ENCODE measurements around the gene PLCD3. TPM values are rescaled to one million over a fixed set of nuclear protein-coding genes. Genes with fewer than 3 reads are reported as not detected.

Gene PLCD3
- total RNA-seq, 1 experiment from 2014 or later, result 35.1 TPM

DNA sequence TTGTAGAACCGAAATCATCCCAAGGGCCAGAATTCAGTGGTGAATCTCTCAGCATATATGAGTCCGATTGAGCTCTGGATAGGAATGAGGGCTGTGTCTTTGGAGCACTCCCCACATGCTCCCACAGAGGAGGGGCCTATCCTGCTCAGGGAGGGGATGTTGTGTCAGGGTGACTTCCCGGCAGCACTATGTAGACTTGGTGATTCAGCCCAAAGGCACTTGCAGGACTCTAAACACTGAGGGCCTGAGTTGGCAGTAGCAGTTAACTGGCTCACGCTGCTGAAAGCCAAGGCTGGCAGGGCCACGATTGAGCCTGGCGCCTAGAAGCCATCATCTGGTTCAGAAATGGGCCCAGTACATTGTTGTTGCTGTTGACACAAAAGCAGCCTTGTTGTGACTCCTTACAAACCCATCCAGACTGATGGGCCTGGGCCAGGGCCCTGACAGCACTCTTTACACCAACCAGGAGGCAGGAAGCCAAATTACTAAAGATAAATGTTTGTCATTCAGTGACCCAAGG, 39.3 kb downstream of the PLCD3 start:
- TF ChIP-seq EZH2phosphoT487 (IDR thresholded peaks at IDR 0.05; ENCODE audit: borderline replicate concordance, low read length) (no peak), EZH2 (IDR thresholded peaks at IDR 0.05; ENCODE audit: low read length, unreplicated experiment) (no peak)
- TF ChIP-seq, protein P1, sequence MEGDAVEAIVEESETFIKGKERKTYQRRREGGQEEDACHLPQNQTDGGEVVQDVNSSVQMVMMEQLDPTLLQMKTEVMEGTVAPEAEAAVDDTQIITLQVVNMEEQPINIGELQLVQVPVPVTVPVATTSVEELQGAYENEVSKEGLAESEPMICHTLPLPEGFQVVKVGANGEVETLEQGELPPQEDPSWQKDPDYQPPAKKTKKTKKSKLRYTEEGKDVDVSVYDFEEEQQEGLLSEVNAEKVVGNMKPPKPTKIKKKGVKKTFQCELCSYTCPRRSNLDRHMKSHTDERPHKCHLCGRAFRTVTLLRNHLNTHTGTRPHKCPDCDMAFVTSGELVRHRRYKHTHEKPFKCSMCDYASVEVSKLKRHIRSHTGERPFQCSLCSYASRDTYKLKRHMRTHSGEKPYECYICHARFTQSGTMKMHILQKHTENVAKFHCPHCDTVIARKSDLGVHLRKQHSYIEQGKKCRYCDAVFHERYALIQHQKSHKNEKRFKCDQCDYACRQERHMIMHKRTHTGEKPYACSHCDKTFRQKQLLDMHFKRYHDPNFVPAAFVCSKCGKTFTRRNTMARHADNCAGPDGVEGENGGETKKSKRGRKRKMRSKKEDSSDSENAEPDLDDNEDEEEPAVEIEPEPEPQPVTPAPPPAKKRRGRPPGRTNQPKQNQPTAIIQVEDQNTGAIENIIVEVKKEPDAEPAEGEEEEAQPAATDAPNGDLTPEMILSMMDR (conservative IDR thresholded peaks at IDR 0.05; ENCODE audit: low read depth, low read length), result no peak
- Histone ChIP-seq H3F3A (ENCODE audit: low read length, unreplicated experiment) (peaks cover 16% of the 10 kb centered on the region), H3K27me3 (ENCODE audit: low read length) (no peaks in the 10 kb centered on the region), H3K4me2 (ENCODE audit: low read length) (peak overlapping the region; percentile 30), H3K9me2 (replicated peaks; ENCODE audit: low read length) (no peaks in the 10 kb centered on the region), H3K9ac (ENCODE audit: low read length) (peak overlapping the region; percentile 6), H3K79me2 (ENCODE audit: low read length) (peaks cover 8% of the 10 kb centered on the region; the same call in 1 of the 2 replicates), H4K20me1 (ENCODE audit: low read length) (no peaks in the 10 kb centered on the region), H3K27ac (ENCODE audit: low read length) (peak overlapping the region; percentile 59), H3K9me3 (ENCODE audit: low read length) (no peaks in the 10 kb centered on the region), H2AFZ (ENCODE audit: low read length) (no peak overlapping the region), H3K4me3 (ENCODE audit: low read length) (no peak overlapping the region), H3K36me3 (ENCODE audit: low read depth, low read length) (peaks cover 69% of the 10 kb centered on the region), H3K4me1 (ENCODE audit: insufficient read depth, low read length) (peaks cover 21% of the 10 kb centered on the region)
- ChIA-PET POLR2A (ENCODE audit: unreplicated experiment) (interaction anchor here (0.5 to 0.6 kb wide), 2 partner anchors 32 to 216 kb away, joined by 3 to 9 read pairs; partner anchors contain the start of gene NMT1), CTCF (interaction anchor here (0.7 to 1.2 kb wide), 3 partner anchors 42 to 220 kb away, joined by 3 to 13 read pairs (median 10); partner anchors contain the start of gene ACBD4)
- no TSS peak for BruUV-seq (replicated peaks)
- ATAC-seq (peak; percentile 100), DNase-seq (peak; percentile 98)
- intact Hi-C loops (cut with micrococcal nuclease), result loop anchor here (1.0 to 5.0 kb wide), 4 partner anchors 32 to 74 kb away; partner anchors contain the start of genes DCAKD, NMT1 and PLCD3

DNA sequence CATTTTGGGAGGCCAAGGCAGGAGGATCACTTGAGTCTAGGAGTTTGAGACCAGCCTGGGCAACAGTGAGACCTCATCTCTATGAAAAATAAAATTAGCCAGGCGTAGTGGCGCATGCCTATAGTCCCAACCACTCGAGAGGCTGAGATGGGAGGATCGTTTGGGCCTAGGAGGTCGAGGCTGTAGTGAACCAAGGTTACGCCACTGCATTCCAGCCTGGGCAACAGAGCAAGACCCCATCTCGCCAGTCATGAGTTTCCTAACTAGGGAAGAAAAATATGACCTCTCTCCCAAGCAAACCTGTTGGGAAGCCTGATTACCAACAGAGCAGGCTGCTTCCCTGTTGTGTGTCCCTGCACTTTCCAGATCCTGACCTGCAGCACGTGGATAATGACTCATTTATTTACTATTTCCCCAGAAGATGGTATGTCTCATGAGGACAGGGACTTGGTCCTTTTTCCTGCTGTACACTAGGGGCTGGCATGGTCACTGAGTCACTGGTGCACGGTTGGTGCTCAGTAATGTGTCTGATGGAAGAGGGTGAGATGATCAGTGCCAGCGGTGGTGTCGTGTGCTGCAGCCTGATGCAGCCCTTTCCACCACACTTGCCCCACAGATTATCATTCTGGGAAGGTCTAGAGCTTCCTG, 40.4 kb downstream of the PLCD3 start:
- Histone ChIP-seq H3K9me3 (ENCODE audit: low read length) (no peaks in the 10 kb centered on the region), H2AFZ (ENCODE audit: low read length) (no peak overlapping the region), H3K79me2 (ENCODE audit: low read length) (peaks cover 8% of the 10 kb centered on the region; the same call in 1 of the 2 replicates), H3K27me3 (ENCODE audit: low read length) (no peaks in the 10 kb centered on the region), H4K20me1 (ENCODE audit: low read length) (no peaks in the 10 kb centered on the region), H3K4me3 (ENCODE audit: low read length) (no peak overlapping the region), H3K9ac (ENCODE audit: low read length) (no peak overlapping the region), H3K4me1 (ENCODE audit: insufficient read depth, low read length) (peaks cover 21% of the 10 kb centered on the region), H3K4me2 (ENCODE audit: low read length) (no peak overlapping the region), H3K9me2 (replicated peaks; ENCODE audit: low read length) (no peaks in the 10 kb centered on the region), H3K36me3 (ENCODE audit: low read depth, low read length) (peaks cover 69% of the 10 kb centered on the region), H3K27ac (ENCODE audit: low read length) (peak overlapping the region; percentile 59), H3F3A (ENCODE audit: low read length, unreplicated experiment) (peaks cover 16% of the 10 kb centered on the region)
- TF ChIP-seq EZH2phosphoT487 (IDR thresholded peaks at IDR 0.05; ENCODE audit: borderline replicate concordance, low read length) (no peak), EZH2 (IDR thresholded peaks at IDR 0.05; ENCODE audit: low read length, unreplicated experiment) (no peak)
- TF ChIP-seq, protein P1 (conservative IDR thresholded peaks at IDR 0.05; ENCODE audit: low read depth, low read length), result no peak
- intact Hi-C loops (cut with micrococcal nuclease), result loop anchor here (5.0 kb wide), 1 partner anchor 40 kb away; the partner anchor contains the start of gene DCAKD
- peak; percentile 53 for DNase-seq
- ATAC-seq, result peak; percentile 0; the same call in 1 of the 2 replicates
- ChIA-PET POLR2A (ENCODE audit: unreplicated experiment) (no interaction called here), CTCF (no interaction called here)
- no TSS peak for BruUV-seq (replicated peaks)

Data from PC-3 (cell line).